ENCODE measurements around the gene BCAS3. TPM values are rescaled to one million over a fixed set of nuclear protein-coding genes. Genes with fewer than 3 reads are reported as not detected.
A peak's percentile ranks its signal among the peaks of the same experiment; 100 is the strongest.
"Not testable (repeated sequence)": the region's sequence is repeated elsewhere in the genome, so short reads cannot be mapped to it uniquely, and the experiment has no call there.

BCAS3 gene
- total RNA-seq, 1 experiment from 2014 or later = 12.2 TPM

GRCh38 chr17:60661489-60661888, 16.2 kb upstream of the BCAS3 start:
- no peak overlapping the region for H3K4me3 ChIP-seq
- no peak for DNase-seq
- H3K27me3 ChIP-seq = no peaks in the 10 kb centered on the region
- no peaks in the 10 kb centered on the region for H3K9me3 ChIP-seq
- peaks cover 32% of the 10 kb centered on the region for H3K36me3 ChIP-seq

- Histone ChIP-seq H3K4me3 (no peak overlapping the region), H3K9me3 (no peaks in the 10 kb centered on the region), H3K27me3 (no peaks in the 10 kb centered on the region), H3K36me3 (peaks cover 16% of the 10 kb centered on the region)
- DNase-seq = no peak
These were observed 13.6 kb upstream of the BCAS3 start for GRCh38 chr17:60664022-60664421.

- Histone ChIP-seq H3K9me3 (no peaks in the 10 kb centered on the region), H3K4me3 (no peak overlapping the region), H3K36me3 (peaks cover 14% of the 10 kb centered on the region), H3K27me3 (no peaks in the 10 kb centered on the region)
- DNase-seq = no peak
These were observed 12.0 kb upstream of the BCAS3 start for GRCh38 chr17:60665602-60666001.

- not testable (repeated sequence) for H3K4me3 ChIP-seq, DNase-seq, H3K27me3 ChIP-seq, H3K9me3 ChIP-seq
- H3K36me3 ChIP-seq = peaks cover 11% of the 10 kb centered on the region; the same call in 1 of the 2 replicates
These were observed 8.9 kb upstream of the BCAS3 start for GRCh38 chr17:60668741-60669140.

GRCh38 chr17:60671482-60671881, 6.2 kb upstream of the BCAS3 start:
- H3K27me3 ChIP-seq = no peaks in the 10 kb centered on the region
- DNase-seq = no peak
- H3K9me3 ChIP-seq = no peaks in the 10 kb centered on the region
- no peaks in the 10 kb centered on the region for H3K36me3 ChIP-seq
- no peak overlapping the region for H3K4me3 ChIP-seq

- not testable (repeated sequence) for DNase-seq, H3K36me3 ChIP-seq, H3K27me3 ChIP-seq, H3K9me3 ChIP-seq, H3K4me3 ChIP-seq
These were observed 3.0 kb upstream of the BCAS3 start for GRCh38 chr17:60674637-60675036.

GRCh38 chr17:60675997-60676396, 1.7 kb upstream of the BCAS3 start:
- DNase-seq = no peak
- H3K36me3 ChIP-seq = no peaks in the 10 kb centered on the region
- H3K4me3 ChIP-seq = no peak overlapping the region
- no peaks in the 10 kb centered on the region for H3K9me3 ChIP-seq
- no peaks in the 10 kb centered on the region for H3K27me3 ChIP-seq

- no peaks in the 10 kb centered on the region for H3K36me3 ChIP-seq
- no peak for DNase-seq
- H3K27me3 ChIP-seq = no peaks in the 10 kb centered on the region
- H3K4me3 ChIP-seq = peak overlapping the region; percentile 69
- no peaks in the 10 kb centered on the region for H3K9me3 ChIP-seq
These were observed 818 bp upstream of the BCAS3 start for GRCh38 chr17:60676758-60677307.

- H3K36me3 ChIP-seq = no peaks in the 10 kb centered on the region
- peak overlapping the region; percentile 69 for H3K4me3 ChIP-seq
- no peaks in the 10 kb centered on the region for H3K27me3 ChIP-seq
- no peak for DNase-seq
- H3K9me3 ChIP-seq = no peaks in the 10 kb centered on the region
These were observed 430 bp downstream of the BCAS3 start for GRCh38 chr17:60678118-60678444.

- H3K4me3 ChIP-seq = no peak overlapping the region
- no peak for DNase-seq
- no peaks in the 10 kb centered on the region for H3K9me3 ChIP-seq
- peaks cover 1% of the 10 kb centered on the region; the same call in 1 of the 2 replicates for H3K36me3 ChIP-seq
- H3K27me3 ChIP-seq = no peaks in the 10 kb centered on the region
These were observed 1.6 kb downstream of the BCAS3 start for GRCh38 chr17:60679287-60679686.

- Histone ChIP-seq H3K36me3 (peaks cover 4% of the 10 kb centered on the region; the same call in 1 of the 2 replicates), H3K4me3 (no peak overlapping the region), H3K27me3 (no peaks in the 10 kb centered on the region), H3K9me3 (no peaks in the 10 kb centered on the region)
- DNase-seq = no peak
These were observed 3.1 kb downstream of the BCAS3 start for GRCh38 chr17:60680754-60681153.

- Histone ChIP-seq H3K9me3 (no peaks in the 10 kb centered on the region), H3K36me3 (peaks cover 10% of the 10 kb centered on the region; the same call in 1 of the 2 replicates), H3K4me3 (no peak overlapping the region), H3K27me3 (no peaks in the 10 kb centered on the region)
- no peak for DNase-seq
These were observed 7.8 kb downstream of the BCAS3 start for GRCh38 chr17:60685437-60685836.

- H3K9me3 ChIP-seq = no peaks in the 10 kb centered on the region
- H3K36me3 ChIP-seq = no peaks in the 10 kb centered on the region
- H3K27me3 ChIP-seq = no peaks in the 10 kb centered on the region
- no peak overlapping the region for H3K4me3 ChIP-seq
- no peak for DNase-seq
These were observed 18.3 kb downstream of the BCAS3 start for GRCh38 chr17:60695960-60696359.

GRCh38 chr17:60699090-60699489, 21.4 kb downstream of the BCAS3 start:
- no peaks in the 10 kb centered on the region for H3K27me3 ChIP-seq
- DNase-seq = no peak
- H3K9me3 ChIP-seq = no peaks in the 10 kb centered on the region
- H3K36me3 ChIP-seq = no peaks in the 10 kb centered on the region
- no peak overlapping the region for H3K4me3 ChIP-seq

GRCh38 chr17:60704170-60704569, 26.5 kb downstream of the BCAS3 start:
- Histone ChIP-seq H3K9me3 (no peaks in the 10 kb centered on the region), H3K27me3 (no peaks in the 10 kb centered on the region), H3K36me3 (no peaks in the 10 kb centered on the region), H3K4me3 (no peak overlapping the region)
- no peak for DNase-seq

- H3K27me3 ChIP-seq = no peaks in the 10 kb centered on the region; the same call in 1 of the 2 replicates
- no peaks in the 10 kb centered on the region for H3K9me3 ChIP-seq
- no peak for DNase-seq
- H3K4me3 ChIP-seq = no peak overlapping the region
- no peaks in the 10 kb centered on the region for H3K36me3 ChIP-seq
These were observed 35.0 kb downstream of the BCAS3 start for GRCh38 chr17:60712675-60713074.

GRCh38 chr17:60713608-60714007, 36.0 kb downstream of the BCAS3 start:
- no peaks in the 10 kb centered on the region for H3K36me3 ChIP-seq
- no peaks in the 10 kb centered on the region; the same call in 1 of the 2 replicates for H3K27me3 ChIP-seq
- H3K9me3 ChIP-seq = no peaks in the 10 kb centered on the region
- no peak for DNase-seq
- no peak overlapping the region for H3K4me3 ChIP-seq

- no peak overlapping the region for H3K4me3 ChIP-seq
- no peaks in the 10 kb centered on the region for H3K36me3 ChIP-seq
- no peak for DNase-seq
- no peaks in the 10 kb centered on the region for H3K9me3 ChIP-seq
- H3K27me3 ChIP-seq = no peaks in the 10 kb centered on the region
These were observed 39.1 kb downstream of the BCAS3 start for GRCh38 chr17:60716766-60717165.

GRCh38 chr17:60717814-60718213, 40.2 kb downstream of the BCAS3 start:
- Histone ChIP-seq H3K27me3 (no peaks in the 10 kb centered on the region), H3K4me3 (no peak overlapping the region), H3K36me3 (no peaks in the 10 kb centered on the region), H3K9me3 (no peaks in the 10 kb centered on the region)
- no peak for DNase-seq

Measured in MG63 (cell line).